Fibroblast of peridontal ligament (primary cell): ENCODE results near the gene NCOA7.

Experiments used
- DNase-seq: peaks from one replicate; pipeline ENCODE4 v3.0.0-alpha.2; 2010; ENCODE audit errors: extremely low read depth

Gene NCOA7

GRCh38 chr6:125790358-125791150, at the start of gene NCOA7:
TSS of gene NCOA7 (plus strand) at chr6:125790960. CDS start at chr6:125815355, 24,395 bp downstream.
- DNase-seq = peak; percentile 56

GRCh38 chr6:125741336-125741735, 49.4 kb upstream of the NCOA7 start:
- DNase-seq = no peak

GRCh38 chr6:125742024-125742423, 48.7 kb upstream of the NCOA7 start:
- DNase-seq = no peak

- DNase-seq = no peak
These were observed 48.2 kb upstream of the NCOA7 start for GRCh38 chr6:125742464-125743120.

- DNase-seq = no peak
These were observed 47.2 kb upstream of the NCOA7 start for GRCh38 chr6:125743604-125744003.

GRCh38 chr6:125745281-125746018, 45.3 kb upstream of the NCOA7 start:
- no peak for DNase-seq

- DNase-seq = no peak
These were observed 44.7 kb upstream of the NCOA7 start for GRCh38 chr6:125746019-125746414.

GRCh38 chr6:125746731-125747588, 43.8 kb upstream of the NCOA7 start:
- DNase-seq = peak; percentile 27

- no peak for DNase-seq
These were observed 43.0 kb upstream of the NCOA7 start for GRCh38 chr6:125747589-125748405.

- DNase-seq = no peak
These were observed 42.2 kb upstream of the NCOA7 start for GRCh38 chr6:125748406-125749172.

GRCh38 chr6:125749173-125749864, 41.4 kb upstream of the NCOA7 start, which contains the start of gene HEY2:
TSS of gene HEY2 (plus strand) at chr6:125749632. CDS start at chr6:125749777, 145 bp downstream.
- peak; percentile 47 for DNase-seq

- no peak for DNase-seq
These were observed 40.7 kb upstream of the NCOA7 start for GRCh38 chr6:125749865-125750691.

GRCh38 chr6:125750692-125751333, 39.9 kb upstream of the NCOA7 start:
- no peak for DNase-seq

GRCh38 chr6:125751334-125751916, 39.3 kb upstream of the NCOA7 start:
- DNase-seq = no peak

GRCh38 chr6:125752773-125753172, 38.0 kb upstream of the NCOA7 start:
- no peak for DNase-seq

- peak; percentile 68 for DNase-seq
These were observed 37.4 kb upstream of the NCOA7 start for GRCh38 chr6:125753218-125753936.

GRCh38 chr6:125753937-125754259, 36.9 kb upstream of the NCOA7 start:
- DNase-seq = no peak
